ENCODE results near the gene ISM2. TPM values are rescaled to one million over a fixed set of nuclear protein-coding genes. Genes with fewer than 3 reads are reported as not detected.

Gene ISM2
- total RNA-seq, 4 donors from 2014 or later = 0.44 TPM; not detected in 3

- TF ChIP-seq POLR2A (IDR thresholded peaks at IDR 0.05) = no peak
- TF ChIP-seq EP300 (IDR thresholded peaks at IDR 0.05) = no peak
- no peak for TF ChIP-seq CTCF (IDR thresholded peaks at IDR 0.05)
- Histone ChIP-seq H3K27me3 (peaks cover 0 to 34% of the 10 kb centered on the region in 2 donors), H3K4me3 (peak overlapping the region in 3 of 4 donors; percentile 28 to 60 (median 49)), H3K36me3 (no peaks in the 10 kb centered on the region), H3K9me3 (peaks cover 0 to 10% (median 0%) of the 10 kb centered on the region in 4 donors), H3K27ac (no peak overlapping the region), H3K4me1 (peaks cover 0 to 18% (median 9%) of the 10 kb centered on the region in 4 donors)
- WGBS, 2 donors = 5 to 11% methylated on average over 5 to 44 of the region's 53 CpGs
- no peak for DNase-seq (ENCODE audit: low spot score in 2 of 2)
Measured at GRCh38 chr14:77498984-77499527, 440 bp upstream of the ISM2 start.

GRCh38 chr14:77495334-77495733 lies 3.3 kb downstream of the ISM2 start:
- DNase-seq (ENCODE audit: low spot score in 2 of 2) = no peak
- 58 to 62% methylated on average over 7 of the region's 7 CpGs for WGBS, 2 donors
- TF ChIP-seq POLR2A (IDR thresholded peaks at IDR 0.05) (no peak), EP300 (IDR thresholded peaks at IDR 0.05) (no peak), CTCF (IDR thresholded peaks at IDR 0.05) (no peak)

GRCh38 chr14:77491056-77491455 lies 7.6 kb downstream of the ISM2 start:
- H3K27ac ChIP-seq = no peak overlapping the region
- H3K4me3 ChIP-seq = no peak overlapping the region
- DNase-seq (ENCODE audit: low spot score in 2 of 2) = no peak
- no peaks in the 10 kb centered on the region for H3K9me3 ChIP-seq
- WGBS, 2 donors = 64 to 88% methylated on average over 4 to 5 of the region's 5 CpGs
- no peaks in the 10 kb centered on the region for H3K4me1 ChIP-seq
- H3K27me3 ChIP-seq = no peaks in the 10 kb centered on the region
- H3K36me3 ChIP-seq = no peaks in the 10 kb centered on the region
- TF ChIP-seq CTCF (IDR thresholded peaks at IDR 0.05) = no peak
- no peak for TF ChIP-seq POLR2A (IDR thresholded peaks at IDR 0.05)
- TF ChIP-seq EP300 (IDR thresholded peaks at IDR 0.05) = no peak

More at GRCh38 chr14:77495334-77495733, 3.3 kb downstream of the ISM2 start:
- Histone ChIP-seq H3K4me1 (peaks cover 0 to 18% (median 9%) of the 10 kb centered on the region in 4 donors), H3K27ac (no peak overlapping the region), H3K27me3 (peaks cover 0 to 34% of the 10 kb centered on the region in 2 donors), H3K4me3 (no peak overlapping the region), H3K9me3 (no peaks in the 10 kb centered on the region), H3K36me3 (no peaks in the 10 kb centered on the region)

GRCh38 chr14:77490347-77490986 lies 8.1 kb downstream of the ISM2 start:
- no peak overlapping the region for H3K4me3 ChIP-seq
- 69 to 85% methylated on average over 8 of the region's 8 CpGs for WGBS, 2 donors
- no peaks in the 10 kb centered on the region for H3K9me3 ChIP-seq
- no peak for DNase-seq (ENCODE audit: low spot score in 2 of 2)
- no peaks in the 10 kb centered on the region for H3K4me1 ChIP-seq
- TF ChIP-seq CTCF (IDR thresholded peaks at IDR 0.05) = no peak
- TF ChIP-seq POLR2A (IDR thresholded peaks at IDR 0.05) = no peak
- no peak for TF ChIP-seq EP300 (IDR thresholded peaks at IDR 0.05)
- no peaks in the 10 kb centered on the region for H3K27me3 ChIP-seq
- no peak overlapping the region for H3K27ac ChIP-seq
- no peaks in the 10 kb centered on the region for H3K36me3 ChIP-seq

- H3K9me3 ChIP-seq = no peaks in the 10 kb centered on the region
- 55 to 69% methylated on average over 6 of the region's 6 CpGs for WGBS, 2 donors
- no peak for TF ChIP-seq CTCF (IDR thresholded peaks at IDR 0.05)
- no peak for TF ChIP-seq POLR2A (IDR thresholded peaks at IDR 0.05)
- TF ChIP-seq EP300 (IDR thresholded peaks at IDR 0.05) = no peak
- no peak for DNase-seq (ENCODE audit: low spot score in 2 of 2)
- H3K27ac ChIP-seq = no peak overlapping the region
- no peak overlapping the region for H3K4me3 ChIP-seq
- no peaks in the 10 kb centered on the region for H3K27me3 ChIP-seq
- no peaks in the 10 kb centered on the region for H3K4me1 ChIP-seq
- no peaks in the 10 kb centered on the region for H3K36me3 ChIP-seq
Measured at GRCh38 chr14:77489041-77489440, 9.6 kb downstream of the ISM2 start.
